ENCODE results near the gene SPSB4. TPM values are rescaled to one million over a fixed set of nuclear protein-coding genes. Genes with fewer than 3 reads are reported as not detected.

Gene SPSB4
- total and polyA plus RNA-seq, 2 donors (not counting 3 experiments of a cell fraction or from before 2014, with no cell fraction given) = 0.06 to 0.22 TPM

- POLR2A ChIA-PET = no interaction called here
- Histone ChIP-seq H3K4me1 (ENCODE audit: control insufficient read depth, extremely low read depth, insufficient read depth, low read length) (no peaks in the 10 kb centered on the region), H3K27me3 (ENCODE audit: control insufficient read depth in 2 of 2, insufficient read depth in 2 of 2, low read length in 2 of 2) (no peaks in the 10 kb centered on the region), H3K9me3 (replicated peaks; ENCODE audit: control insufficient read depth, insufficient read depth, low read length) (no peaks in the 10 kb centered on the region), H2AFZ (ENCODE audit: low read depth, low read length) (no peak overlapping the region), H3K27ac (ENCODE audit: insufficient read depth, low read depth, low read length) (no peak overlapping the region), H3K9me1 (replicated peaks; ENCODE audit: control insufficient read depth, extremely low read depth, insufficient read depth, low read length) (no peaks in the 10 kb centered on the region), H3K36me3 (ENCODE audit: control insufficient read depth in 2 of 2, extremely low read depth in 1 of 2, insufficient read depth in 2 of 2, low read length in 2 of 2) (no peaks in the 10 kb centered on the region), H3K9ac (replicated peaks; ENCODE audit: extremely low read depth, insufficient read depth, low read length) (no peak overlapping the region), H3K4me3 (replicated peaks in 1 of 3; ENCODE audit: insufficient read depth in 1 of 3, low read depth in 1 of 3, low read length in 3 of 3) (no peak overlapping the region), H3K79me2 (ENCODE audit: control insufficient read depth, insufficient read depth, low read length) (no peaks in the 10 kb centered on the region), H3K4me2 (ENCODE audit: insufficient read depth, low read length) (no peak overlapping the region), H4K20me1 (replicated peaks; ENCODE audit: control insufficient read depth, extremely low read depth, insufficient read depth, low read length) (no peaks in the 10 kb centered on the region)
- intact Hi-C loops (cut with micrococcal nuclease) = no loop called here
- dilution Hi-C loops (cut with MboI; ENCODE audit: extremely low pct_ligation_motif_present, low sequenced_read_pairs) = no loop called here
- no peak for FAIRE-seq
- DNase-seq (ENCODE audit: low read depth, low spot score) = no peak
- BruUV-seq (replicated peaks) = no TSS peak
- CTCF ChIA-PET = no interaction called here
- TF ChIP-seq MYC (IDR thresholded peaks at IDR 0.05; ENCODE audit: low read depth, low read length) = no peak
- no peak for TF ChIP-seq FOS (IDR thresholded peaks at IDR 0.05; ENCODE audit: borderline replicate concordance, insufficient read depth, low read length)
- no peak for TF ChIP-seq EZH2 (IDR thresholded peaks at IDR 0.05; ENCODE audit: borderline replicate concordance, low read depth, low read length, severe bottlenecking)
- TF ChIP-seq JUN (IDR thresholded peaks at IDR 0.05; ENCODE audit: borderline replicate concordance, insufficient read depth, insufficient read length, low read depth) = no peak
- TF ChIP-seq GATA2 (IDR thresholded peaks at IDR 0.05; ENCODE audit: insufficient read depth, insufficient read length, low read depth, low read length) = no peak
- TF ChIP-seq POLR2A (IDR thresholded peaks at IDR 0.05; ENCODE audit: low read depth, low read length) = no peak
- no peak for TF ChIP-seq CTCF (IDR thresholded peaks at IDR 0.05; ENCODE audit: extremely low read depth in 1 of 2, insufficient read depth in 1 of 2, low read depth in 1 of 2, low read length in 2 of 2)
- no peak for TF ChIP-seq MAX (IDR thresholded peaks at IDR 0.05; ENCODE audit: insufficient read depth, insufficient read length)
Observed at GRCh38 chr3:141082064-141082463, 30.9 kb downstream of the SPSB4 start.
